ENCODE results near the gene ETNK1. TPM values are rescaled to one million over a fixed set of nuclear protein-coding genes. Genes with fewer than 3 reads are reported as not detected.

ETNK1 gene
- polyA plus RNA-seq, 3 donors, result 13.7 to 17.3 (median 16.5) TPM

- H3K27me3 Mint-ChIP-seq (ENCODE audit: low read depth in 3 of 3), result peaks cover 0 to 2% (median 1%) of the 10 kb centered on the region in 3 donors
- H3K9me3 ChIP-seq (replicated peaks in 1 of 2; ENCODE audit: control insufficient read depth in 1 of 2, insufficient read depth in 1 of 2, low read length in 2 of 2), result no peaks in the 10 kb centered on the region
- H3K9me3 Mint-ChIP-seq, result peaks cover 0 to 3% (median under 1%) of the 10 kb centered on the region in 7 donors
- no peak overlapping the region for H3K4me3 Mint-ChIP-seq
- intact Hi-C loops (cut with micrococcal nuclease), result no loop called here
- no peak overlapping the region for H3K27ac ChIP-seq (ENCODE audit: low read depth in 1 of 2, low read length in 2 of 2)
- no peaks in the 10 kb centered on the region for H3K4me1 Mint-ChIP-seq
- H3K79me2 ChIP-seq (ENCODE audit: insufficient read depth, low read length), result no peaks in the 10 kb centered on the region
- DNase-seq, result no peak
- H3K27me3 ChIP-seq (ENCODE audit: control insufficient read depth in 2 of 2, insufficient read depth in 2 of 2, low read length in 2 of 2), result no peaks in the 10 kb centered on the region
- H3K36me3 Mint-ChIP-seq, result no peaks in the 10 kb centered on the region
- no peak overlapping the region for H2AFZ ChIP-seq (ENCODE audit: insufficient read depth, low read depth, low read length, poor library complexity, severe bottlenecking)
- no peak overlapping the region for H3K4me3 ChIP-seq (replicated peaks in 1 of 3; ENCODE audit: low read depth in 2 of 3, low read length in 3 of 3)
- no CpG with 5 or more reads among the region's 2 CpGs for WGBS (ENCODE audit: insufficient coverage)
- H4K20me1 ChIP-seq (ENCODE audit: insufficient read depth, low read length), result no peaks in the 10 kb centered on the region
- no peak overlapping the region for H3K9ac ChIP-seq (ENCODE audit: insufficient read depth, low read length, poor library complexity, severe bottlenecking)
- no peak overlapping the region for H3K27ac Mint-ChIP-seq
- H3K4me2 ChIP-seq (replicated peaks; ENCODE audit: extremely low read depth, low read length, poor library complexity, severe bottlenecking), result no peak overlapping the region
- H3K36me3 ChIP-seq (replicated peaks in 1 of 2; ENCODE audit: control insufficient read depth in 1 of 2, insufficient read depth in 2 of 2, low read length in 2 of 2), result no peaks in the 10 kb centered on the region
- TF ChIP-seq CTCF (IDR thresholded peaks at IDR 0.05), result no peak
- H3K4me1 ChIP-seq (ENCODE audit: control insufficient read depth in 1 of 2, insufficient read depth in 2 of 2, low read length in 2 of 2), result no peaks in the 10 kb centered on the region
Measured at GRCh38 chr12:22598141-22598762, 26.7 kb upstream of the ETNK1 start.

- no peaks in the 10 kb centered on the region for H3K36me3 Mint-ChIP-seq
- no peaks in the 10 kb centered on the region for H3K27me3 ChIP-seq (ENCODE audit: control insufficient read depth in 2 of 2, insufficient read depth in 2 of 2, low read length in 2 of 2)
- no peak overlapping the region for H3K9ac ChIP-seq (ENCODE audit: insufficient read depth, low read length, poor library complexity, severe bottlenecking)
- H3K79me2 ChIP-seq (ENCODE audit: insufficient read depth, low read length), result no peaks in the 10 kb centered on the region
- DNase-seq, result no peak
- intact Hi-C loops (cut with micrococcal nuclease), result no loop called here
- no peak overlapping the region for H3K4me3 ChIP-seq (replicated peaks in 1 of 3; ENCODE audit: low read depth in 2 of 3, low read length in 3 of 3)
- peaks cover 0 to 4% (median 2%) of the 10 kb centered on the region in 7 donors for H3K9me3 Mint-ChIP-seq
- H3K4me2 ChIP-seq (replicated peaks; ENCODE audit: extremely low read depth, low read length, poor library complexity, severe bottlenecking), result no peak overlapping the region
- peaks cover 0 to 2% (median 1%) of the 10 kb centered on the region in 3 donors for H3K27me3 Mint-ChIP-seq (ENCODE audit: low read depth in 3 of 3)
- H3K9me3 ChIP-seq (replicated peaks in 1 of 2; ENCODE audit: control insufficient read depth in 1 of 2, insufficient read depth in 1 of 2, low read length in 2 of 2), result no peaks in the 10 kb centered on the region
- no CpG with 5 or more reads among the region's 4 CpGs for WGBS (ENCODE audit: insufficient coverage)
- H3K4me3 Mint-ChIP-seq, result no peak overlapping the region
- no peaks in the 10 kb centered on the region for H3K4me1 Mint-ChIP-seq
- no peak overlapping the region for H3K27ac ChIP-seq (ENCODE audit: low read depth in 1 of 2, low read length in 2 of 2)
- TF ChIP-seq CTCF (IDR thresholded peaks at IDR 0.05), result no peak
- no peak overlapping the region for H2AFZ ChIP-seq (ENCODE audit: insufficient read depth, low read depth, low read length, poor library complexity, severe bottlenecking)
- H3K36me3 ChIP-seq (replicated peaks in 1 of 2; ENCODE audit: control insufficient read depth in 1 of 2, insufficient read depth in 2 of 2, low read length in 2 of 2), result no peaks in the 10 kb centered on the region
- no peak overlapping the region for H3K27ac Mint-ChIP-seq
- no peaks in the 10 kb centered on the region for H4K20me1 ChIP-seq (ENCODE audit: insufficient read depth, low read length)
- no peaks in the 10 kb centered on the region for H3K4me1 ChIP-seq (ENCODE audit: control insufficient read depth in 1 of 2, insufficient read depth in 2 of 2, low read length in 2 of 2)
Measured at GRCh38 chr12:22598763-22599161, 26.2 kb upstream of the ETNK1 start.

All from CD14-positive monocyte (primary cell).